Muscle of back (tissue), 11 donors: Measurements from ENCODE around the gene LKAAEAR1. TPM values are rescaled to one million over a fixed set of nuclear protein-coding genes. Genes with fewer than 3 reads are reported as not detected.
A peak's percentile ranks its signal among the peaks of the same experiment; 100 is the strongest.

Experiments
- DNase-seq, 3 donors: peaks; one replicate each; pipeline versions ENCODE4 v3.0.0 to v3.0.0-alpha.2; 2013
- polyA plus RNA-seq, 10 donors: library from polyadenylated mRNA; unstranded; fragments of 120-200 nt; gene quantifications; one replicate each; pipeline ENCODE4 v1.2.1, GENCODE V29; 2013; ENCODE audit not compliant: insufficient read length in 10 of 10

Gene LKAAEAR1
- polyA plus RNA-seq, 10 donors: 0.16 to 0.38 (median 0.23) TPM; not detected in 7

DNA sequence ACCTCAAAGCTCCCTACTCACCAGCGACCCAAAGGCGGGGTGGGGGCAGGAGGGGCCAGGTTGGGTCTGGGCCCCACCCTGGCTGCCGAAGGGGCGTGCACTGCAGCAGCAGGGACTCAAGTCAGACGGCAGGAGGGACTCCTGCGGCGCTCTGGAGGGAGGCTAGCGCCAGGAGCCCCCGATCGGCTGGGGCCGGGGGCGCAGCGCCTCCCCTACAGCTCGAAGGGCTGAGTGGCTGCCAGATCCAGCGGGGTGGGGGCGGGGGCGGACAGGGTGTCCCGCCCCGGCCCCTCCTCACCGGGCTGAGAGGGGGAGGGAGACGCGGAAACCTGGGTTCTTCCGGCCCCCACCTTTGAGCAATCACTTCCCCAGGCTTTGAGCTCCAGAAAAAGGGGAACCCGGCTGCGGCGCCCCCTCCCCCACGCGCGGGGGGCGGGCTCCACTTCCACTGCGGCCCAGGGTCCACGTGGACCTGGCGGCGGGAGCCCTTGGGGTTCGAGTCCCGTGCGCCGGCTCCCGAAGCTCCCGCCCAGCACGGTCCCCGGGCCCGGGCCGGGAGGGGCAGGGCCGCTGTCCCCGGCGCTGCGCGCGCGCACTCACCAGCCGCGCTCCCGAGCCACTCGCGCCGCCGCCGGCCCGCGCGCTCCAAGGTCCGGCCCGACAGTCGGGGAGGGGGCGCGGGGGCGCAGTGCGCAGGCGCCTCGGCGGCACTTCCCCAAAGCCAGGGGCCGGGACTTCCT is 4.8 kb downstream of the LKAAEAR1 start, which contains the start of gene RGS19:
RGS19 (minus strand) TSS at position 246 of the 740 bp plus-strand sequence. CDS start 2,632 bp downstream, outside the sequence.
- DNase-seq: peak; percentile 60 to 89 (median 88)

DNA sequence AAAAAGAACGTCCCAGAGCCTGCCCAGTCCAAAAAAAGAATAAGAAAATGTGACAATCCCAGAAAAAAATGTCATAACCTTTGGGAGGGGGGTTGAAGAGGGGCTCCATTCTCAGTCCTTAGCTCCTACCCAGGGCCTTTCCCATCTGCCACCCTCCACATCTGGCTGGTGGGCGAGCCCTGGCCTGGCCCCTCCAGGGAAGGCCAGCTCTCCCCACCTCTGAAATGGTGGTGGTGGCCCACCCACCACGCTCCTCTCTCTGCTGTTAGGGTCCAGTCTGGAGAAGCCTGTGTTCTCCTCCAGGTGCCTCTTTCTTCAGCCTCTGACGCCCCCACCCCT is 5.3 kb downstream of the LKAAEAR1 start:
- DNase-seq: no peak

DNA sequence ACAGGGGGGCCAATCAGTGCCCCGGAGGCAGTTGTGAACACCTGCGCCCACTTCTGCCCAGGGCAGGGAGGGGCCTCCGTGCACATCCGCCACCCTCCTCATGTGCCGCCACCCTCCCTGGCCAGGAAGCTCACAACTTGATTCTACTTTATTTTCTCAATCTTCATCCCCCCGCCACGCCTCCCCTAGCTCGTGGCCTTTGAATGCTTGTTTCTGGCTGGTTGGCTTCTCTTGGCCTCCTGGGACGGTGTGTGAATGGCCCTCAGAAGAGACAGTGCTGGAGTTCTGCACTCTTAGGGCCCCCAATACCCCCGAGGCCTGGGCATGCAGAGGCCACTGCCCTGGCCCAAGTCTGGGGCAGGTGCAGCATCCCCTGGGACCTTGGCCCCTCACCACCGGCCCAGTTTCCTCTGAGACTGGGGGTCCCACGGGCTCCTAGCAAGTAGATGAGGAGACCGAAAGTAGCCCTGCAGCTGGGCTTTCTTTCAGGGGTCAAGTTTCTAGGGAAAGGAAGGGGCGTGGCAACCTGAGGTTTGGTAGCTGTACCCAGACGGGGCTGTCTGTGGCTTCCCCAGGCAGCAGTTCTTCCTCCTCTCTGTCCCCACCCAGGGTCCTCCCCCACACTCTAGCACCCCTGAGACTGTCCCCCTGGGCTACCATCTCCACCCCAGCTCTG is 6.2 kb downstream of the LKAAEAR1 start:
- DNase-seq: no peak

DNA sequence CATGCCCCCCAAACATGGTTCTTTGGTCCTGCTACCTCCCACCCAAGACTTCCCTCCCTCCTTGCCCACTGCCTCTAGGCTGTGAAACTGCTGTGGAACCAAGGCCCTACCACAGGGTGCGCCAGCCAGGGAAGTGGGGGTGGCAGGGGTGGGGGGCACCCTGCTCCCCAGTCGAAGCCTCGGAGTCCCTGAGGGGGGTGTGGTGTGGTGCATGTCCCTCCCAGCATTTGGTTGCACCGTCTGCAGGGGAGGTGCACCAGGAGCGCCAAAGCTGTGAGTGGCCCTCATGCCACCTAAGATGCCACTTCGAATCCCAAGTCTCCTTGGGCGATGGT is 6.7 kb downstream of the LKAAEAR1 start:
- no peak for DNase-seq

DNA sequence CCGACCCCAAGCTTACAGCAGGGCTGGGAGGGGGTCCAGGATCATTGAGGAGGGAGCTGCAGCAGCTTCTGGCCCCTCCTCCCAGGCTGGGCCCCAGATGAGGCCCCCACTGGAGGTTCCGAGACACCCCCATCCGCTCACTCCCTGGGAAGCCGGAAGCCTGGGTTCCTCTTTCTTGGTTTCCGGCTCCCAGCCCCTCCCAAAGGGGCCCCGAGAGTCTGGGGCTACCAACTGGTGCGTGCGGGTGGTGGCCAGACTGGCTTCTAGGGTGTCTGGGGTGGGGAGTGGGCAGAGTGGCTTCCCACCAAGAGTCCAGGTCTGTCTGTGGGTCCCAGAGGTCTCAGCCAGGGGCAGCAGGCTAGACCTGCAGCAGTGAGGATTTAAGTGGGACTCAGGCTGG is 7.1 kb downstream of the LKAAEAR1 start:
- DNase-seq: no peak

DNA sequence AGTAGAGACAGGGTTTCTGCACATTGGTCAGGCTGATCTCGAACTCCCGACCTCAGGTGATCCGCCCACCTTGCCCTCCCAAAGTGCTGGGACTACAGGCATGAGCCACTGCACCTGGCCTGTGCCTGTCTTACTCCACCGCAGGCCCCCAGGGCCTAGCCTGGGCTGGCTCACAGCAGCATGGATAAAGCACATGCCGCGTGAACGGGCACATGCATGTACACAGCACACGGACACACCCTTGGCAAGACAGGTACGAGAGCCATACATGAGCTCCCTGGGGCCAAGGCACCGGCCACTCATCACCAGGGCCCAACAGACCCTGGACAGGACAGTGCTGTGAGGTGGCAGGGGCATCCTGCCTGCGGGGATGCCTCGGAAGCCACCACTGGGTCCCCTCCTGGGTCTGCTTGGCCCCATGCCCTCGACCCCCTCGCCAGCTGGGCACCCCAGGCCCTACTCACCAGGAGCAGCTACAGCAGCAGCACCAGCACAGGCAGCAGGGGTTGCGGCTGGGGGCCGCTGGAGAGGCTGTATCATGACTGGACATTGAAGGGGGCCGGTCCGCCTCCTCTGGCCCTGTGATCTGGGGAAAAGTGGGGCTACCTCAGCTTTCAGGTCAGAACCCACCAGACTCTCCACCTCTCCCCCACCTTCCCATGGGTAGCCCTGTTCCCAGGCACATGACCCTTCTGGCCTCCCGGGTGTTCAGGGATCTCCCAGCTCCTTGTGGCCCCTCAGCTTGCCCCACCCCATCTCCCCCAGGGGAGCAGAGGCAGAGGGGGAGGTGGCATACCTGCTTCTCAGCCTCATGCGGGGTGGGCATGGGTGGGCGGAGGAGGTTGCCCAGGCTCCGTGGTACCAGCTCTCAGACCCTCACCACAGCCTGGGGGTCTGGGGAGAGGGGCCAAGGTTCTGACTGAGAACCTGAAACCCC is 7.9 kb downstream of the LKAAEAR1 start:
- DNase-seq: no peak

DNA sequence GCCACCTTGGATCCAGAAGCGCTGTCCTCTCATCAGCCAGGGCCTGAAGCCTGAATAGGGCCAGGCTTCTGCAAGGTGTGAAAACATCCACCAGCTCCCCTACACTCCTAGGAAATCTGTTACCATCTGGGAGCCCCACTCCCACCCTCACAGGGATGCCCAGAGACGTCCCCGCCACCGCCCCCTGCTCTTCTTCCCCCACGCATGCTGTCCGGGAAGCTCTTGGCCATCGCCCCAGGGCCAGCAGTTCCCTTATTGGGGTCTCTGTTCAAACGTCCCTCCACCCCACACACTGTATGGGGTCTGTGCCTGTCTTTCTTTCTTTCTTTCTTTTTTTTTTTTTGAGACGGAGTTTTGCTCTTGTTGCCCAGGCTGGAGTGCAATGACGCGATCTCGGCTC is 8.6 kb downstream of the LKAAEAR1 start:
- no peak for DNase-seq

DNA sequence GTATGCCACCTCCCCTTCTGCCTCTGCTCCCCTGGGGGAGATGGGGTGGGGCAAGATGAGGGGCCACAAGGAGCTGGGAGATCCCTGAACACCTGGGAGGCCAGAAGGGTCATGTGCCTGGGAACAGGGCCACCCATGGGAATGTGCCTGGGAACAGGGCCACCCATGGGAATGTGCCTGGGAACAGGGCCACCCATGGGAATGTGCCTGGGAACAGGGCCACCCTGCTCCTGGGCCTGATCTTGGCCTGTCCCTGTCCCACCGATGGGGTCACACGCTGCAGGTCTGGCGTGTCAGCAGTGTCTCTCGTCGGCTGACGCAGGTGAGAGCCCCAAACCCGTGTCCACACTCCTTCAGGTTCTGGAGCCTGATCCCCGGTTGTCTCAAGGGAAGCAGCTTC is 9.2 kb downstream of the LKAAEAR1 start:
- no peak for DNase-seq

DNA sequence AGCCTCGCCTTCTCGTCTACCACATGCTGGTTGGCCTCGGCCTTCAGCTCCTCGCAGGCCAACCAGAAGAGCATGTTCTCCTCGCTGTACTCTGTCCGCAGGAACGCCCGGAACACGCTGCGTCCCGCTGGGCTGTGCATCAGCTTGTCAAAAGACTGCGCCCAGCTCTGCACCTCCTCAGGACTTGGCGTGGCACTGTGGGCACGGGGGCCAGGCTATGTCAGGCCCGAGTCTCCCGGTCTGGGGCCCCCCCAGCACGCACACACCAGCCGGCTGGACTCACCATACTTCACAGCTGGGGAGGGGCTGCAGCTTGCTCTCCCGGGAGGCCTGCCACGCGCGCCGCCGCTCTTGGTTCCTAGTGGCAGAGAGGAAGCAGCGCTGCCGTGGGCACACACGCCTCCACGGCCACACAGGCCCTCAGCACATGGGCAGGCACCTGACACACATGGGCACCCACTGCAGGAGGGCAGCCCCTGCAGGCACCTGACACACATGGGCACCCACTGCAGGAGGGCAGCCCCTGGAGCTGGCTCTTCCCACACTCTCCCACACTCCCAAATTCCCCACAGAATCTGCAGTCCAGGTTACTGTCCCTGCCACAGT is 9.9 kb downstream of the LKAAEAR1 start:
- no peak for DNase-seq

DNA sequence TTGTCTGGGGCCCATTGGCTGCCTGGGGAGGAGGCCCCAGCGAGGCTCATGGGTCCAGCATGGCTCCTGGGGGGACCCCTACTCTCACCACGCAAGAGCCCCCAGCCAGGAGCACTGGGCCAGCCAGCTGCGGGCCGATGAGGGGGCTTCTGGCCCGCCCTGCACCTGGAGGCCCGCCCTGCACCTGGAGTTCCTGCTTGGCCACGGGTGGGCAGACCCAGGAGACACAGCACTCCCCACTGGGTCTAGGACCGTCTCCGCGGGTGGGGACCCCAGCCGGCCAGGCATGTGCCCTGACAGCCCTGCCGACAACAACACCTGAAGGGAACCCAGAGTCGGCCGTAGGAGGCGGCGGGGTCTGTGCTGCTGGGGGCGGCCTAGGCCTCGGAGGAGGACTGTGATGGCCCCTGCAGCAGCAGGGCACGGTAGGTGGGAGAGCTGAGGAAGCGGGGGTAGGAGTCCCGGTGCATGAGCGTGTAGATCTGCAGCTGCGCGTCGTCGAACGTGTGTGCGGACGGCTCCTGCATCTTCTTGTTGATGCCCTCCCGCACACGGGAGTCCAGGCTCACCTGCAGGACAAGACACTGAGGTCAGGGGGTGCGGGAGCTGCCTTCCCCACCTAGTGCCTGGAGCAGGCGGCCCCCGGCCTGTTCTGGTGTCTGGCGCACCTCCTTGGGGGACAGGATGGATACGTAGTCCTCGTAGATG is 10.6 kb downstream of the LKAAEAR1 start:
- DNase-seq: no peak

DNA sequence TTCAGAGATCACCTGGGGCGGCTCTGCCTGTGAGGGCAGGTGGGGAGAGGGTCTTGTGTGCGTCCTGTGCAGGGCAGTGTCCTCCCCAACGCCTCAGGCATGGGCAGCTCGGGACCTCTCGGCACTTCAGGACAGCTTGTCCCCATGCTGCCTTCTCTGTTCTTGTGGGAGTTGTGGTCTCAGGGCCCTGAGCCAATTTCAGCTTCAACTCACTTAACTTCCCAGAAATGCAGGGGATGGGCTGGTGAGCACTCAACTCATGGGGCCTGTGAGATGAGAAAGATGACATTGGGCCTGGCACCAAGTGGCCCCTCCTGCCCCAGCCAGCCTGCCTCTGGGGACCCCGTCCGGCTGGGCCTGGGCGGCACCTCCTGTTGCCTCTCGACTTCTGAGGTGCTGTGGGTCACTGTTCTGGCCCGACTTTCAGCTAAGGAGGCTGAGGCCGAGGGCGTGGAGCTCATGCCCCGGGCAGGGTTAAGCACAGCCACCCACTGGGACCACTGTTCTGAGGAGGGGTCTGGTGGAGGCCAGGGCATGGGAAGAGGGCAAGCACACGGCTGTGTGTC is 11.6 kb downstream of the LKAAEAR1 start:
- no peak for DNase-seq

DNA sequence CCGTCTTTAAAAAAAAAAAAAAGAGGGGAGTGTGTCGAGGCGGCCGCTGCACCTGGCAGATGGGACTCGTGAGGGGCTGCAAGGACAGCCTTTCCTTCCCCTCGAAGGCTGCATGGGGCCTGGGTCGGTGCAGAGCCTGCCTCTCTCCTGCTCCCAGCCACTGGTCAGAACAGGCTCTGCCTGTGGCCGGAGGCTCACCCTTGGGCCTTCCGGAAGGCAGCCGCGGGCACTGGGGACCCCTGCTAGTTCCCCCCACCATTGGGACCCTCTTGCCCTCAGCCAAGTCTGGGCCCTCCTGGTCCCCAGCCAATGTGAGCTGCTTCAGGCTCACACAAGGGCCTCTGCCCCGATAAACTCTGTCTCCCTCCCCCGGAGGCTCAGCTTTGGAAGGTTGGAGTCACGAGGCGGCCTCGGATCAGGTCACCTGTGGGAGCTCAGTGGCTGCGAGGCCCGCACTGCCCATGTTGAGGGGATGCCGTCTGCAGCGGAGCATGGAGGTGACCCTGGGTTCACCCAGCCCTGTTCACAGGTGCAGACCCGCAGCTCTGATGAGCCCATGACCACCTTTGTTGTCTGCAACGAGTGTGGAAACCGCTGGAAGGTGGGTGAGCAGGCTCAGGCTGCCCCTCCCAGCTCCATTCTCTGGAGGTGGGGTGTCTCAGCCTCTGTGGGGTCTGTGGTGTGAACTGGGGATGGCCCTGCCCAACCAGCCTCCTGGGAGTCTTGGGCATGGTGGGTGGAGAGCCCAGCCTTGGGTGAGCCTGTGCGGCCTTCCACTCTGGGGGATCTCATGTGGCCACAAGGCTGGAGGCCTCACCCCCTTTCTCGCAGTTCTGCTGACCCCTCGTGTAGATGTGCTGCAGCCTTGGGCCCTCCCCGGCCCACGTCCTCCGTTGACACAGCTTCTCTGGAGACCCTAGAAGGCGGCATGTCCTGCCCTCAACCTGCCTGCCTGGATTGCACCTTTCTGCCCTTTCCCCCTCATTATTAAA is 12.6 kb downstream of the LKAAEAR1 start:
- no peak for DNase-seq

DNA sequence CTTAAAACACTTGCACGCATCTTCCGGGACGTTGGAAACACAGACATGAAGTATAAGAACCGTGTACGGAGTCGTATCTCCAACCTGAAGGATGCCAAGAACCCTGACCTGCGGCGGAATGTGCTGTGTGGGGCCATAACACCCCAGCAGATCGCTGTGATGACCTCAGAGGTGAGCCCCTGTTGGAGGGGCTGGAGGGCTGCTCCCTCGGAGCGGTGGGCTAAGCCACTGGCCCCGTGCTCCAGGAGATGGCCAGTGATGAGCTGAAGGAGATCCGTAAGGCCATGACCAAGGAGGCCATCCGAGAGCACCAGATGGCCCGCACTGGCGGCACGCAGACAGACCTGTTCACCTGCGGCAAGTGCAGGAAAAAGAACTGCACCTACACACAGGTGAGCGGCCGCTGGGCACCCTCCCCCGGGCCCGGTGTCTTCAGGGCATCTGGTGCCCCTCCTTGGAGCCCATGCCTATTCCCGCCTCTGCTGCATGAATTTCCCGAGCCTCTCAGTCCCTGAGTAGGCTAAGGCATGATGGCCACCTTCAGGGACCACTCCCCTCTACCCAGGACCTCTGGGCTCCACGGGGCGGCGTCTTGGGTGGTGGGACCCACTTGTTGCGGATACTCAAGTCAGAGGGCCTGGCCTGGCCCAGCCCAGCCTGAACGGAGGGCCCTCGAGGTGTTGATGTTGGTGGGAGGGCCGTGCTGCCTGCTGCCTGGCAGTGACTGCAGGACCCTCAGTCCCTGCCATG is 13.8 kb downstream of the LKAAEAR1 start:
- no peak for DNase-seq

DNA sequence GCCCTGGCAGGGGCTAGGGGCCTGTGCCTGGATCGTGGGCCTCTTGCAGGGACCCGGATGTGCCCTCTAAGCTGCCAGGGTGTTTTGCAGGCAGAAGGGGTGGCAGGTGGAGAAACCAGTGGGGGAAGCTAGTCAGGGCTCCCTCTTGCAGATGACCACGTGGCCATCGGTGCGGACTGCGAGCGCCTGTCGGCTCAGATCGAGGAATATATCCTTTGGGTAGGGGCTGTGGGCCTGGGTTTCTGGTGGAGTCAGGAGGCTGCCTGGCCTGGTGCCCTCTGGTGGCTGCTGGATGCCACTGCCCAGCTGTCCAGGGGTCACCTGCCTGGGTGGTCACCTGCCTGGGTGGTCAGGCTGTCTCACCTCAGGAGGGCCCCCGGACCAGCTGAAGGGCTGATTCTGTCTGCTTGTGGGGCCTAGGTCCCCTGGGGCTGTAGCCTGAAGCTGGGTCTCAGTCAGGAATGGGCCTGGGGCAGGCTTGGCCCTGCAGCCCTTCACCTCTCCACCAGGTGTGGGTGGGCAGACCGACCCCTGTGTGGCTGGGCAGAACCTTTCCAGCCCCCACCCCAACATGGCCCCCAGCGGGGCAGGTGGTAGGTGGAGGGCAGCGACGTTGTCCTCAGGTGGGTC is 14.5 kb downstream of the LKAAEAR1 start:
- DNase-seq: no peak

DNA sequence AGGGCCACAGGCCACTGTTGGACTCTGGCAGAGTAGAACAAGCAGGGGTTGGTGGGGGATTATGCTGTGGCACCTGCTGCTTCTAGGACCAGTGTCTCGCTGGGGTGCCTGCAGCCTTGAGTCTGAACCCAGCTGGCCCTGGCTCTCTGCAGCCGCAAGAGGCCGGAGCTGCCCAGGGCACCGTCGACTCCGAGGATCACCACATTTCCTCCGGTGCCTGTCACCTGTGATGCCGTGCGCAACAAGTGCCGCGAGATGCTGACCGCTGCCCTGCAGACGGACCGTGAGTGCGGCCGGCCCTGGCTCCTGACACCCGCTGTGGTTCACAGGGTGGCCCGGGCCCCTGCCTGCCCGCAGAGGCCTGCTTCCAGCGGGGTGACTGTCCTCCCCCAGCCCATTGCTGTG is 15.0 kb downstream of the LKAAEAR1 start:
- DNase-seq: no peak

DNA sequence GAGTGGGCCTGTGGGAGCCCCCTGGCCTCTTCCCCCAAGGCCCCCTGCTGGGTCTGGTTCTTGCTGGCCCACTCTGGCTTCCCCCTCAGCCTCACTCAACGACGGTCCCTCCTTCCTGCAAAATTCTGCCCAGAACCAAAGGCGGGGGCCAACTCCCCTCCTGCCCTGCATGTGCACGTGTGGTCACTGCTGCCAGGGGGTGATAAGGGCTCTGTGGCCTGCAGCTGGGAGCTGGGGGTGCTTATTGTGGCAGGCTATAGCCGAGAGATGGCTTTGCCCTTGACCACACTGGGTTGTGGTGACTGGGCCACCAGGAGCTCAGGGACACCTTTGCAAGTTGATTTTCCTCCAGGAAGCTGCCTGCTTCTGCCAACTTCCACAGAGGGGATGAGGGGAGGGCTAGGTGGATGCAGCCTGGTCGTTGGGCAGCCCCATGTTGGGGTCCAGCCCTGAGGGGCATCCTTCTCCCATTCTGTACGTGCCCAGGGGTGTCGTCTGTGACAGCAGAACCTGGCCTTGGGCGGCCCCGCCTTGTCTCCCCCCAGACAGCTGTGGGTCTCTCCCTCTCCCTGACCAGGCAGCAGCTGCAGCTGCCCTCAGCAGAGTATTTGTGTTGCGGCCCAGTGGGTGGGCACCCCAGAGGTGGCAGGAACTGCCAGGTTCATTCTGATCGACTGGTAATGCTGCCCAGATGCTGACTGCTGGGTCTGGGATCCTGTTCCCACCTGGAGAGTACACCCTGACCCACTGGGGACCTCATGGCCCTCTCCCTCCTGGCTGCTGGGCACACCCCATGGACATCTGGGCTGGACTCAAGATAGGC is 15.6 kb downstream of the LKAAEAR1 start:
- no peak for DNase-seq

DNA sequence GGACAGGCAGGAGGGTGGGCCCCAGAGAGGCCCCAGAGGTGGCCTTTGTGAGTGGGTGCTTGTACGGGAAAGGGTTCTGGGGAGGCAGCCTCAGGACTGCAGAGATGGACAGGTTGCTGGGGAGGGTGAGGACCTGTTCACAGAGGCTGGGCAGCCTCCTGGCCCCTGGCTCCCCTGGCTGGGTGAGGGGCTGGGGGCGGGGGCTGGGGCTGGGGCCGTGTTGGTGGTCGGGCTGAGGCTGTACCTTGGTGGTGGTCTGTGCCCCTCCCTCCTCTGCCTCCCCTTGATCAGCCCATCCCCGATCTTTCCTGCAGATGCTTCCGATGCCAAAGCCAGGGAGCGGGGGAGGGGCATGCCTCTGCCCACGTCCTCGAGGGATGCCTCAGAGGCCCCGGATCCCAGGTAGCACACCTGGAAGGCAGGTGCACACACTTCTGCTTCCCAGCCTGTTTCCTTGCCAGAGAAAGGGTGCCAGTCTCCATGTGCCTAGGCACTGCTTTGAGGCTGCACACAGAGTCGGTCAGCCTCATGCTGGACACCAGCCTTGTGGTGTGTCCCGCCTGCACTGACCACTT is 16.4 kb downstream of the LKAAEAR1 start:
- DNase-seq: no peak
